Gastrocnemius medialis (tissue), 4 donors: ENCODE data around the gene NSUN5.
"Not testable (repeated sequence)": the region's sequence is repeated elsewhere in the genome, so short reads cannot be mapped to it uniquely, and the experiment has no call there.

Experiments
- POLR2A ChIP-seq, 2 donors: fragments of 450-650 bp; IDR thresholded peaks; one replicate each; pipeline ENCODE4 v1.6.1; 2017; ENCODE audit warnings: antibody characterized with exemption in 2 of 2, mild to moderate bottlenecking in 2 of 2, moderate library complexity in 2 of 2
- TF ChIP-seq, protein P1 (sequence below), 5 experiments: fragments of 450-650 bp in 3 of 5; fragments of 200-600 bp in 2 of 5; sonication (generic) in 2 of 5; IDR thresholded peaks in 4 of 5; conservative IDR thresholded peaks in 1 of 5; 1 replicate in 4 of 5; 2 replicates in 1 of 5; pipeline ENCODE4 v1.5.1; 2016 to 2019; ENCODE audit warnings: antibody characterized with exemption in 5 of 5, mild to moderate bottlenecking in 3 of 5, moderate library complexity in 3 of 5

DNA sequence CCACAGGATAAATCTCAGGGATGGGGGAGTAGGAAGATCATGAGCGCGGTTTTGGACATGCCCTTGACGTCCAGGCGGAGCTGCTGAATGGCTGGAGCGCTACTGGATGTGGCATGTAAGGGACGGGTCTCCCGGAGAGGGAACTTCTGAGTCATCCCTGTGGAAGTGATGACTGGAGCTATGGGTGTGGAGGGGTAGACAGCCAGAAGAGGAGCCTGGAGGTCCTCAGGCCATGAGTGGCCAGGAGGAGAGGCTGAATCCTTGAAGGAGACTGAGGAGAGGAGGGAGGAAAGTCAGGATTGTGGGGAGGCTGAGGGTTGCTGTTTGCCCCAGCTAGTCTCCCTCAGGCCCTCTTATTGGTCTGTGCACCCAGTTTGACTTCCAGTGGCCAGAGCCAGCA, 2.8 kb upstream of the NSUN5 start:
- TF ChIP-seq, protein P1, sequence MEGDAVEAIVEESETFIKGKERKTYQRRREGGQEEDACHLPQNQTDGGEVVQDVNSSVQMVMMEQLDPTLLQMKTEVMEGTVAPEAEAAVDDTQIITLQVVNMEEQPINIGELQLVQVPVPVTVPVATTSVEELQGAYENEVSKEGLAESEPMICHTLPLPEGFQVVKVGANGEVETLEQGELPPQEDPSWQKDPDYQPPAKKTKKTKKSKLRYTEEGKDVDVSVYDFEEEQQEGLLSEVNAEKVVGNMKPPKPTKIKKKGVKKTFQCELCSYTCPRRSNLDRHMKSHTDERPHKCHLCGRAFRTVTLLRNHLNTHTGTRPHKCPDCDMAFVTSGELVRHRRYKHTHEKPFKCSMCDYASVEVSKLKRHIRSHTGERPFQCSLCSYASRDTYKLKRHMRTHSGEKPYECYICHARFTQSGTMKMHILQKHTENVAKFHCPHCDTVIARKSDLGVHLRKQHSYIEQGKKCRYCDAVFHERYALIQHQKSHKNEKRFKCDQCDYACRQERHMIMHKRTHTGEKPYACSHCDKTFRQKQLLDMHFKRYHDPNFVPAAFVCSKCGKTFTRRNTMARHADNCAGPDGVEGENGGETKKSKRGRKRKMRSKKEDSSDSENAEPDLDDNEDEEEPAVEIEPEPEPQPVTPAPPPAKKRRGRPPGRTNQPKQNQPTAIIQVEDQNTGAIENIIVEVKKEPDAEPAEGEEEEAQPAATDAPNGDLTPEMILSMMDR (IDR thresholded peaks at IDR 0.05 in 4 of 5, conservative IDR thresholded peaks at IDR 0.05 in 1 of 5), result not testable (repeated sequence)
- TF ChIP-seq POLR2A (IDR thresholded peaks at IDR 0.05), result not testable (repeated sequence)
